Measurements from ENCODE around the gene FSD1L.

DNA sequence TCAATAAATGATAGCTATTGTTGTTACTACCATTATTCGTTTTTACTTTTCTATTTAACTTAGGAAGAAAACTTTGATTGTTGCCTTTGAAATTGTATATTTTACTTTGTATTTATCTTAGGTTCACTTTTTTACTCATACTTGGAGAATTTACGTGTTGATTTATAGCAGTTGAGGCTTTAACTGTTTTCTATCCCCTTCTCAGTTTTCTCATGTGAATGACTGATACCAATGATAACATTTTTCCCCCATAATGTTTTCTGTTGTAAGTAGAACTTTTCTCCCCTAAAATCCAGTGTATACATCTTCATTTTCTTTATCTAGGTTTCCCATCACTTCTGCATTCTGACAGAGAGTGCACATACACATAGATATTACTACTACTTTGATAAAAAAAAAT lies 54.4 kb downstream of the FSD1L start:
- TF ChIP-seq ZNF430 (CRISPR knock-in tag; IDR thresholded peaks at IDR 0.05) (no peak), POLR2AphosphoS5 (IDR thresholded peaks at IDR 0.05; ENCODE audit: low read depth, low read length) (no peak), ZZZ3 (CRISPR knock-in tag; IDR thresholded peaks at IDR 0.05; ENCODE audit: borderline replicate concordance) (no peak), POLR2A (IDR thresholded peaks at IDR 0.05; ENCODE audit: insufficient read depth in 1 of 2, low read depth in 2 of 2, low read length in 2 of 2) (no peak), NONO (IDR thresholded peaks at IDR 0.05) (no peak), NONO (CRISPR knock-in tag; conservative IDR thresholded peaks at IDR 0.05) (no peak), MAFF (IDR thresholded peaks at IDR 0.05; ENCODE audit: low read depth, low read length) (no peak), ZNF563 (CRISPR knock-in tag; IDR thresholded peaks at IDR 0.05) (no peak), ESRRA (CRISPR knock-in tag; IDR thresholded peaks at IDR 0.05; ENCODE audit: low read depth) (no peak)
- TF ChIP-seq, protein P1, sequence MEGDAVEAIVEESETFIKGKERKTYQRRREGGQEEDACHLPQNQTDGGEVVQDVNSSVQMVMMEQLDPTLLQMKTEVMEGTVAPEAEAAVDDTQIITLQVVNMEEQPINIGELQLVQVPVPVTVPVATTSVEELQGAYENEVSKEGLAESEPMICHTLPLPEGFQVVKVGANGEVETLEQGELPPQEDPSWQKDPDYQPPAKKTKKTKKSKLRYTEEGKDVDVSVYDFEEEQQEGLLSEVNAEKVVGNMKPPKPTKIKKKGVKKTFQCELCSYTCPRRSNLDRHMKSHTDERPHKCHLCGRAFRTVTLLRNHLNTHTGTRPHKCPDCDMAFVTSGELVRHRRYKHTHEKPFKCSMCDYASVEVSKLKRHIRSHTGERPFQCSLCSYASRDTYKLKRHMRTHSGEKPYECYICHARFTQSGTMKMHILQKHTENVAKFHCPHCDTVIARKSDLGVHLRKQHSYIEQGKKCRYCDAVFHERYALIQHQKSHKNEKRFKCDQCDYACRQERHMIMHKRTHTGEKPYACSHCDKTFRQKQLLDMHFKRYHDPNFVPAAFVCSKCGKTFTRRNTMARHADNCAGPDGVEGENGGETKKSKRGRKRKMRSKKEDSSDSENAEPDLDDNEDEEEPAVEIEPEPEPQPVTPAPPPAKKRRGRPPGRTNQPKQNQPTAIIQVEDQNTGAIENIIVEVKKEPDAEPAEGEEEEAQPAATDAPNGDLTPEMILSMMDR (CRISPR knock-in tag; IDR thresholded peaks at IDR 0.05) = no peak
- TF ChIP-seq, protein P2, sequence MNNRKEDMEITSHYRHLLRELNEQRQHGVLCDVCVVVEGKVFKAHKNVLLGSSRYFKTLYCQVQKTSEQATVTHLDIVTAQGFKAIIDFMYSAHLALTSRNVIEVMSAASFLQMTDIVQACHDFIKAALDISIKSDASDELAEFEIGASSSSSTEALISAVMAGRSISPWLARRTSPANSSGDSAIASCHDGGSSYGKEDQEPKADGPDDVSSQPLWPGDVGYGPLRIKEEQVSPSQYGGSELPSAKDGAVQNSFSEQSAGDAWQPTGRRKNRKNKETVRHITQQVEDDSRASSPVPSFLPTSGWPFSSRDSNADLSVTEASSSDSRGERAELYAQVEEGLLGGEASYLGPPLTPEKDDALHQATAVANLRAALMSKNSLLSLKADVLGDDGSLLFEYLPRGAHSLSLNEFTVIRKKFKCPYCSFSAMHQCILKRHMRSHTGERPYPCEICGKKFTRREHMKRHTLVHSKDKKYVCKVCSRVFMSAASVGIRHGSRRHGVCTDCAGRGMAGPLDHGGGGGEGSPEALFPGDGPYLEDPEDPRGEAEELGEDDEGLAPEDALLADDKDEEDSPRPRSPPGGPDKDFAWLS (CRISPR knock-in tag; IDR thresholded peaks at IDR 0.05; ENCODE audit: borderline replicate concordance) = no peak

All from HepG2 (cell line).